ENCODE measurements around the gene E2F4.

The E2F4 gene

GRCh38 chr16:67174706-67175231 lies 17.2 kb upstream of the E2F4 start:
- DNase-seq, result no peak

- peak in 1 of 3 experiments; percentile 13 for DNase-seq
Measured at GRCh38 chr16:67176662-67177061, 15.3 kb upstream of the E2F4 start.

GRCh38 chr16:67177743-67178699 lies 13.9 kb upstream of the E2F4 start:
- DNase-seq, result peak; percentile 85 to 93 (median 89)

- no peak for DNase-seq
Measured at GRCh38 chr16:67179421-67180080, 12.4 kb upstream of the E2F4 start.

- no peak for DNase-seq
Measured at GRCh38 chr16:67180166-67180565, 11.8 kb upstream of the E2F4 start.

GRCh38 chr16:67181346-67181745 lies 10.6 kb upstream of the E2F4 start:
- no peak for DNase-seq

- no peak for DNase-seq
Measured at GRCh38 chr16:67182288-67182687, 9.7 kb upstream of the E2F4 start.

- DNase-seq, result no peak
Measured at GRCh38 chr16:67183284-67183626, 8.7 kb upstream of the E2F4 start.

- peak; percentile 92 to 98 (median 97) for DNase-seq
Measured at GRCh38 chr16:67183627-67184452, 8.1 kb upstream of the E2F4 start, which contains the start of gene MATCAP1. MATCAP1 (minus strand) TSS chr16:67183963; CDS start chr16:67180610, 3,353 bp downstream.

GRCh38 chr16:67184453-67184994 lies 7.4 kb upstream of the E2F4 start:
- DNase-seq, result peak; percentile 39 to 87 (median 85)

GRCh38 chr16:67184995-67185650 lies 6.8 kb upstream of the E2F4 start:
- peak; percentile 56 to 82 (median 67) for DNase-seq

- no peak for DNase-seq
Measured at GRCh38 chr16:67185651-67186134, 6.3 kb upstream of the E2F4 start.

- DNase-seq, result no peak
Measured at GRCh38 chr16:67186550-67186950, 5.4 kb upstream of the E2F4 start.

- no peak for DNase-seq
Measured at GRCh38 chr16:67187175-67187890, 4.6 kb upstream of the E2F4 start.

- no peak for DNase-seq
Measured at GRCh38 chr16:67188323-67188722, 3.6 kb upstream of the E2F4 start.

- DNase-seq, result no peak
Measured at GRCh38 chr16:67188798-67189197, 3.2 kb upstream of the E2F4 start.

GRCh38 chr16:67190041-67190440 lies 1.9 kb upstream of the E2F4 start, which contains the start of gene EXOC3L1:
EXOC3L1 (minus strand) TSS chr16:67190136; CDS start chr16:67189676, 460 bp downstream.
- DNase-seq, result no peak

- peak in 1 of 3 experiments; percentile 7 for DNase-seq
Measured at GRCh38 chr16:67190448-67191399, 1.2 kb upstream of the E2F4 start.

GRCh38 chr16:67191411-67191994 lies 452 bp upstream of the E2F4 start:
- DNase-seq, result no peak

Data from NCI-H1417 (cell line).